ENCODE measurements around the gene HOXA2.

Gene HOXA2

DNA sequence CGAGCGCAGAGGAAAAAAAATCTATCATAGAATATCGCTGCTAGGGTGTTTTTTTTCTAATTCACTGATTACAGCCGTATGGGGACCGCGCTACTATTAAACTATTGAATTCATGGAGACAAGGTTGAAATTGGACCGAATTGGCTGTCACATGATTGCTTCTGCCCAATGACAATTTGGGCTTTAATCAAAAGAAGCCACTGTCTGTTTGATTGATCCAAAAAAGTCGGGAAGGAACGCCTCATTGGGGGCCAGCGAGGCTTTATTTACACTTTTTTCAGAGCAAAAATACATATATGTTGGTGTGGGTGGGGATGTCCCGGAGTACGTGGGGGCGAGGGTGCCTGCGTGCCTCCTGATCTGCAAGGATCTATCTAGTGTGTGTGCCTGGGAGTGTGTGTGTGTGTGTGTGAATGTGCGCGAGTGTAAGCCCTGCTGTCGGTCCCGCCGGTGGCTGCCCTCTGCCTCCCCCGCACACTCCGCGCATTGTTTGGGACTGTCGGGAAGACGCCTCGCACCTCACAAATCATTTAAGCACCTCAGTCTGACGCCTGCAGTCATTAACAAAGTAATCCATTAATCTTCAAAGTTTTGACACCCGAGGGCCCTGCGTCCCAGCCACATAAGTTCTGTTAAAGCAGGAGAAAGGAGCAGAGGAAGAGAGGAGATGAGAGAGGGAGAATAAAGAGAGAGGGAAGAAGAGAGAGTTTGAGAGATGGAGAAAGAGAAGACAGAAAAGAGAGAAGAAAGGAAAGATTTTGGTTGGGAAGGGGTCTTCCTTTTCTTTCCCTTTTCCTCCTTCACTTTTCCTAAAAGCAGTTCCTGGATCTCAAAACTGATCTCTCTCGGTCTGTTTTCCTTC lies at the start of gene HOXA2:
Gene HOXA2, minus strand, starts transcription at position 103 of the 862 bp plus-strand sequence. CDS start 183 bp downstream, outside the sequence.
- DNase-seq = no peak

DNA sequence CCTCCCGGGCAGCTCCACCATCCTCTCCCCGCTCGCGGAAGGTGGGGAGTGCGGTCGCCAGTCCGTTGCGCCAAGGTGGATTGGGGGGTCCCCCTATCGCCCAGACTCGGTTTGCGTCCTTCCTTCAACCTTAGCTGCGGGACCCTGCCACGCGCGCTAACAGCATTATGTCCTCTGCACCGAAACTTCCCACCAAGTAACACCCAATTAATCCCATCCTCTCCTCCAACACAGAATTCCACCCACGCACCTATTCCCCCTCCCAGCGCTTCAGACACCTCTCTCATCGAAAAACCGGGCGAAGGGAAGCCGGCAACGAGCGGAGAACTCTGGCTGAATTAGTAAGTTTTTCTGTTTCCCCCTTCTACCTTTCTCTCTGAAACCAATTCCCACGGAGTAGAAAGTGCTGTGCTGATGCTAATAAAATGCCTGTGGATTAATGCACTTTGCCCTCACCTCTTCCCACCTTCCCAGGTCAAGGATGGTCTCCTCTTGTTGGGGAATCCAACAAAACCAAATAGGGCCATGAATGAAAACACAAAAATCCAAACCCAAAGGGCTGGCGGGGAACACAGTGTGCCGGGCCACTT lies 49.0 kb upstream of the HOXA2 start:
- DNase-seq = peak in 1 of 2 experiments; percentile 31

DNA sequence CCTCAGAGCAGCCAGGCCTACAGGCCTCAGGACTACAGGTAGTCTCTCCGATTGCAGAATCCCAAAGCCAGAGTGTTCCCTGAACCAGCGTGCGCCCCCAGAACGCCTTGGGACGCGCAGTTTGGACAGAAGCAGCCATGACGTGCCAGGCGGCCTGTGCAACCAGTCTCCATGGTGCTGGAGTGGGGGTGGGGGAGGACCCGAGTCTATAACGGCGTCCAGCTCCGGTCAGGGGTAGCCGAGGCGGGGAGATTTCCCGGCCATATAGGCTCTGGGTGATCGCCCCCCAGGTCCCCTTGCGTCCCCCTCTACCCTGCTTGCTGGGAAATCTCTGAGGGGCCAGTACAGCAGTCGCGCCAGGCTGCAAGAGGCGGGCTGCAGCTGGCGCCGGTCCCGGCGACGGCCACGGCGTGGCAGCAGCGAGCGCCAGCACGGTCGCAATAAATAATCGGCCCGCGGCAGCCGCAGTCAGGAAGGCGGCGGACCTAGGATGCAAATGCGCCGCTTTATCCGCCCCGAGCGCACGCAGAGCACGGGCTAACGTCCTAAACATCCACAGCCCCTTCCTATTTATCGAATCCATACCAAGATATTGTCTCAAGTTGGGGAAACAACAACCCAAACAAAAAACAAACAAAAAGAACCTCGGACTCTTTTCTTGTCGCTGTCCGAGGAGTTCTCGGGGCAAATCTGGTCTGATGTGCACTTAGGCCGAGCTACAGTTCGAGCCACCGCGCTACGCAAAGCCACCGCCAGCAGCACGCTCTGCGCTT lies 48.3 kb upstream of the HOXA2 start:
- peak; percentile 73 to 81 for DNase-seq

DNA sequence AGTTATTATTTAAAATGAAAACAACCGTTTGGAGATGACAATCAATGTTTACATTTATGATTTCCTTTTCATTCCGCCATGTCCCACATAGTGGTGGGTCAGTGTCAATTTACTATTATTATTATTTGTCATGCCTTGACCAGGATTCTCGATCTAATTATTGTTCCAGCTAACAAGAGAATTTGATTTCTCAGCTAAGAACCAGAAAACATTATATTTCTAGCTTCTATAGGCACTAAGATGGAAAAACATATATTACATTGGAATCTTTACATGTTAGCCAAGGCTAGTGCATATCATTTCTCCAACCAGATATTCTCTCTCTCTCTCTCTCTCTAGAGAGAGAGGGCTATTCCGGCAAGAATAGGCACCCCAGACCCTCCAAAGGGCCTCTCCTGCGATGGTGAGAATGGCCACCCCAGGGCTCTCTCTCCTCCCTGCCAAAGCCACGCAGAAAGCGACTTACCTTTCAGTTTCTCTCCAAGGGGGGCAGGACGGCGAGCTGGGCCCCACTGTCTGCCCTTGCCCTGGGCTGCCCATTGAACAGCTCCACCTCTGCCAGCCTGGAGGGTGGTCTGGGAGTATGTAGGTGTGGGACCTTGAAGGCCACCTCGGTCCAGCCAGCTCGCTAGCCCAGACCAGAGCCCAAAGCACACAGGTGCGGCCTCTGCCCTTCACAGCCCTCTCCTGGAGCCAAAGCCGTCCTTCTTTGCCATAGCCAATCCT lies 47.5 kb upstream of the HOXA2 start:
- peak in 1 of 2 experiments; percentile 17 for DNase-seq

DNA sequence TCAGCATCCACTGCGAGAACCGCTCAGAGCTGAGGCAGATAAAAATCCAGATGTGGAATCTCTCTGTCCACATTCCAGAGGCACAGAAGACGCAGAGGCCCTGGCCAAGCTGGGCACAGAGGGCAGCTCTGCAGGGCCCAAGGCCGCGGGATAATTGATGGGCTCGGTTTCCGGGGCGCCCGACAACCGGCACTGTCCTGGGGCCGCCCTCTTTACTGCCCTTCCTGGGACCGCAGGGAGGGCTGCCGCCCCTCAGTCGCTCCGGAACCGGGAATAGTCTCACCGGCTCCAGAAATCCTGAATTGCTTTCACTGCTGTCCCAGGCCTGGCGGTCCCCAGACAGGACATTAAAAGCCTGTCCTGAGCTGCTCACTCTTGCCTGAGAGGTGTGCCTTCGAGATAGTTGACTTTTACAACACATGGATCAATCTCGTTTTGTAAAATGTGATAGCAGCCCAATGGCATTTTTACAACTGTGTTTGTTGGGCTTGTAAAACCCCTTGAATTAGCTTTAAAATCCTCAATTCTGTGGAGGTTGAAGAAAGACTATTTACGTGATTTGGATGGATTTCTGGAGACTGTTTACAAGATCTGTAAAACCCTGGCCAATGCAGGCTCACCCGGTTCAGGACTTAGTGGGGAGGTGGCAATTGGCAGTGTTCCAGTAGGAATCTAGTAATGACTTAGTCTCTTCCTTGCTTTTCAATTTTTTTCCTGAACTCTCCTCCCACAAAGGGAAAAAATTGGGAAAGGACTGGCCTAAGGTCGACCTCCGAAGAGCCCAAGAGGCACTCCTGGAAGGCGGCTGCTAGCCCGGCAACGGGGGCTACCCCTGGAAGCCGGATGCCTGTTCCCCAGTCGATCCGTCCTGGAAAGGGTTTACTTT lies 46.5 kb upstream of the HOXA2 start:
- DNase-seq = no peak

DNA sequence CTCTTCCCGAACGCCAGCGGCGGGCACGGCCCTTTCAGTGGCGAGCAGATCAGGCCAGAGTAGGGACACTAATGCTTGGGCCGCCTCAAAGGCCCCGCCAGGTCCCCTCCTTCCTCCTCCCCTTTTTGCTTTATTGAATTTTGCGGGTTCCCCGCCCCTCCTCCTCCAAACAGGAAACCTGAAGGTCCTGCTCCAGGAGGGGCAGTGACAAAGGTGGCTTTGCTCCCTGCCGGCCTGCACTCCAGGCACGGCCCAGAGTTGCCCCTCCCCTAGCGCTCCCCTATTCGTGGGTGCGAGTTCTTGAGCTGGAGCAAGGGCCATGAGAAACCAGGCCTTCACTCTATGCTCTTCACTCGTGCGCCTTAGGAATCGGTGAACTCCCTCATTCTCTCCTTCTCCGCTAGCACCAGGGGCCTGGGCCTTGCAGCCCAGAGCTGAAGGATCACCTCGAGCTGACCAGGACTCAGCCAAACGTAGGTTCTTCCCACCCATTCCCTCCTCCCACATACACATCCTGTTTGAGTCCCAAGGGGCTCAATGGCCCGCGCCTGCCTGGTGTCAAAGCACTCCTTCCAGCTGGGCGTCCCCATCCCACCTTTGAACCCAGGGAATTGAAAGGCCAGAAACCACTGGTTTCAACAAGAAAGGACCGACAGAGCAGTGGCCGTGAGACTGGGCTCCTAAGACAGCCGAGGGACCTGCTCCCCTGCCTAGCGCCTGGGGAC lies 45.7 kb upstream of the HOXA2 start:
- no peak for DNase-seq

DNA sequence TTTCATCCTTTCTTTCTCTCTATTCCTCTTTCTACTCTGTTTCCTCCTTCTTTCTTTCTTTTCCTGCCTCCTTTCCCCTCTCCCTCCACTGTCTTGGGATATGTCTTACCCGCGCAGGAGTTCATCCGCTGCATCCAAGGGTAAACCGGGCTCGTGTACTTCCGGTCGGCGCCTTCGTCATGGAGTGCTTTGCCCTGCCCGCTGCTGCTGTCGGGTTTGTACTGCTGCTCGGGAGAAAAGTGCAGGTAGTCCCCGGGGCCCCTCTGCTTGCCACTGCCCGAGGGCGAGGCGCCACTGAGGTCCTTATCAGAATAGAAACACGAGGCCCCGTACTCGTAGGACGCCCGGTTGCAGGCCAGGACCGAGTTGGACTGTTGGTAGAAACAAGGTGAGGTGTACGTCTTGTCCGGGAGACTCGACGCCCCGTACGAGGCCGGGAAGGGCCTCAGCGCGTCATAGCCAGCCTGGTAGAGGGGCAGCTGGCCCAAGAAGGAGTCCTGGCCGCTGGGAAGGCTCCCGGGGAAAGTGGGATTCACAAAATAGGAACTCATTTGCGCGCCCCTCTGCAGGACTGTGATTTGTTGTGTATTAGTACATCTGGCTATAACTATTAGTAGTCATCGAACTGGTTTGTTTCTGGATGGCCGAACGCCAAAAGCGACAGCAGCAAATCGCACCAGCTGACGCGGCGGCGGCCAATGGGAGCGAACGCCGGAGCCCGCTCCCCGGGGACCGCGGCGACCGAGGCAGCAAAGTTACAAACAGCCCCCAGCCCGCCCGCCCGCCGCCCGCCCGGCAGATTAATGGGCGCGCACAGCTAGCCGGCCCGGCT lies 44.9 kb upstream of the HOXA2 start, which contains the start of gene HOXA6:
Gene HOXA6, minus strand, starts transcription at position 576 of the 832 bp plus-strand sequence. Its CDS starts 25 bp downstream, at position 551.
- DNase-seq = no peak

DNA sequence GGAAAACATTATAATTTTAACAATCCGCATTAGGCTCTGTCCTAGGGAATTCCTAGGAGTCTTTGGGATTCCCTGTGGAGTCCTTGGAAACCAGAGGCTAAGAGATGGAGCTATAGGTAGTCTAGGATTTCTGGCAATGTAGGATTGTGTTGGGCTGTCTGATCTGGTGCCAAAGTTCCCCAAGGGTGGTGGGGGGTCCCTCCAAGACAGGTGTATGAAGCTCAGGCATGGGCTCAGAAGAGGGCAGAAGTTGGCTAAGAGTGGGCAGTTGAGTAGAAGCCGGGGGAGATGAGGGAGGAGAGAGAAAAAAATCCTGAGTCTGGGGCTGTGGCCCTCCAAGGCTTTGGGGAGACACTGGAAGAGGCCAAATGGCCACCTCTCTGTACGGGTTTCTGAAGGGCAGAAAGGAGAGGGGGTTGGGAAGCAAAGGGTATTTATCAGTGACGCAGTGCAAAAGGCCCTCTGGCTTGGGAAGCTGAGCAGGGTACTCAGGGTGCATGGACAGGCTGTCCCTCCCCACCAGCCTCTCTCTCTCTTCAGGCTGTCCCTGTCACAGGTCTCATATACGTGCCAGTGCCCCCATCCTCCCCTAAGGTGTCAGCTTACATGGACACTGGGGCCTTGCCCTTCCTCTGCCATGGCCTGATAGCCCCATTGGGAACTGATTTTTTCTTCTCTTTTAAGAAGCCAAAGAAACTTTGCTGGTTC lies 44.2 kb upstream of the HOXA2 start:
- no peak for DNase-seq

DNA sequence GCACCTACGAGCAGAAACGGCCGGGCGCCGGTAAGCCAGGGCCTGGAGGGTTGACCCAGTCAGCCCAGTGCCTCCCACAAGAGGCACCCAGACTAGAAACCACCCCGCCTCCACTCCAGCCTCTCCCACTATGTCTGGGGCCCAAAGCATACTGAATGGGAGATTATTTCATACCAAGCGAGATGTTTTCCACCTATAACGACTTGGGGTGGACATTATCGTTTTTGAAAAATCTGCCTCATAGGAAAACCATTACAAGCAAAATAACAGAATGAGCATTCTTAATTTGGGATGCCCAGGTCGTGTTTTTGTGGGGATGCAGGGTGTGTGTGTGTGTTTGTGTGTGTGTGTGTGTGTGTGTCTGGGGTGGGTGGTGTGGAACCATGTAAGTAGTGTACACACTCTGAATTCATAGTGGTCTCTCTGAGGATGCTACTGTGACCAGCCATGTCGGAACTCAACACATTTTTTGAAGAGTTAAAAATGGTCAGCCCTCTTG lies 43.5 kb upstream of the HOXA2 start:
- no peak for DNase-seq

DNA sequence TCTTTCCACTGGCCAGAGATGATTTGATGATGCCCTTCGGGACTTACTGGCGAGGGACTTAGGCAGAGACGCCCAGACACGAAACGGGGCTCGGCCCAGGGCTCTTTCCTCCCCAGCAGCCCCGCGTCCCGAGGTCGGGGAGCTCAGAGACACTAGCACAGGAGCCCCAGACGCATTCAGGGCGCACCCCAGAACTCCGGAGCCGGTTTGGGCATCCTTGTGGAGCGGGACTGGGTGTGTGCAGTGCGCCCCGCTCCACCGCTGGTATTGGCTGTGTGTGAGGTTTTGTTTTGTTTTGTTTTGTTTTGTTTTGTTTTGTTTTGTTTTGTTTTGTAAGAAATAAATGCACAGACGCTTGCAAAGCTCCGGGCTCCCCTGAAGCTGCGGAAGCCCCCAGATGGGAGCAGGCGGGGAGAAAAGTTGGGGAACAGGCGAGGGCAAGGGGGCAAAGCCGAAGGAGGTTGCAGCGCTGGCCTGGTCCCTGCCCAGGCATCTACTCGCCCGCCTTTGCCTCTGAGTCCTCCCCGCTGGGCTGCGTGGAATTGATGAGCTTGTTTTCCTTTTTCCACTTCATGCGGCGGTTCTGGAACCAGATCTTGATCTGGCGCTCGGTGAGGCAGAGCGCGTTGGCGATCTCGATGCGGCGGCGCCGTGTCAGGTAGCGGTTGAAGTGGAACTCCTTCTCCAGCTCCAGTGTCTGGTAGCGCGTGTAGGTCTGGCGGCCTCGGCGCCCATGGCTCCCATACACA lies 42.9 kb upstream of the HOXA2 start:
- DNase-seq = no peak

DNA sequence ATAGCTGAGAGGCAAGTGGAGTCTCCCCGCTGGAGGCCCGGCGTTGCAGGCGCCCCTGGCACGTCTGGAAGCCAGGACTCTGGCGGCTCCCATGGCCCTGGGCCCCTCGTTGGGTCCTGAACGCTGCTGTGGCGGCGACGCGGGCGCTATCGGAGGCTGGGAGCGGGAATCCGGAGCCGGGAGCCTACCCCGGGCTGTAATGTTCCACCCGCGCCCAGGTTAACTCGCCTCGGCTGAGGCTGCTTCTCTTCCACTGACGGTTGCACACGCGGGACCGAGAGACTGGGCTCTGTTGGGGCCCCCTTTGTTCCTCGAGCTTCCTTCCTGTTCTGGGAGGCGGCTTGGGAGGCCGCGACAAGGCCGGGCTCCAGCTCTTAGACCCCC lies 42.3 kb upstream of the HOXA2 start:
- DNase-seq = no peak

DNA sequence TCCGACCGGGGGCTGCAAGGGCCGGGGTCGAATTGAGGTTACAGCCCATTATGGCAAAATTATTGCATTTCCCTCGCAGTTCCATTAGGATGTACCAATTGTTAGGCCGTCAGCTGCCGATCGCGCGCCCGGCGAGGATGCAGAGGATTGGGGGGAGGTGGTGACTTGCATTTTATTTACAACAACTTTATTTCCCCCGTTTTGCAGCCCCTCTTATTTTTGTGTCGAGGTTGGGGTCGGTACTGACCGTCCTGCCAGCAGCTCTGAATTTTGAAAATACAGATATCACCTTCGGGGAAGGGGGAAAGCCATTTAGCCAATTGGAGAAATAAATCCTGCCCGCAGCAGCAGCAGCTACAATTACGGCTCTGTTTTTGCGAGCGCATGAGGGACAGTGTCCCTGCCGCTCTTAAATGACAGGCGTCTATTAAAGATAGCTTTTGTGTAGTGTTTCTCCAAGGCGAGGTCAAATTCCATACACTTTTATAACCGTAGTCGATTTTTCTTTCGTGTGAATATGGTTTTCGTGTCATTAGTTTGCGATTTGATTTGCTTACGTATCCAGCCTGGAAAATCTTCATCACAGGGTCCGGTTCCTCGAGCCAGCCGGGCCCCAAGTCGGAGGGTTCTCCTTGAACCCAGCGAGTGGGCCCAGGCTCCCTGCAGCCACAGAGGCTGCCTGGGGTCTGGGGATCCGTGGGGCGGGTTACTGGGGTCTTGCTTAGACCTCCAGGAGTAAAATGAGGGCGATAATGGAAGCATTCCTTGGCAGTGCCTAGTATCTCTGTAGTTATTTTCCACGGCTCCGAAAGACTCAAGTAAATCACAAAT lies 41.7 kb upstream of the HOXA2 start:
- no peak for DNase-seq

DNA sequence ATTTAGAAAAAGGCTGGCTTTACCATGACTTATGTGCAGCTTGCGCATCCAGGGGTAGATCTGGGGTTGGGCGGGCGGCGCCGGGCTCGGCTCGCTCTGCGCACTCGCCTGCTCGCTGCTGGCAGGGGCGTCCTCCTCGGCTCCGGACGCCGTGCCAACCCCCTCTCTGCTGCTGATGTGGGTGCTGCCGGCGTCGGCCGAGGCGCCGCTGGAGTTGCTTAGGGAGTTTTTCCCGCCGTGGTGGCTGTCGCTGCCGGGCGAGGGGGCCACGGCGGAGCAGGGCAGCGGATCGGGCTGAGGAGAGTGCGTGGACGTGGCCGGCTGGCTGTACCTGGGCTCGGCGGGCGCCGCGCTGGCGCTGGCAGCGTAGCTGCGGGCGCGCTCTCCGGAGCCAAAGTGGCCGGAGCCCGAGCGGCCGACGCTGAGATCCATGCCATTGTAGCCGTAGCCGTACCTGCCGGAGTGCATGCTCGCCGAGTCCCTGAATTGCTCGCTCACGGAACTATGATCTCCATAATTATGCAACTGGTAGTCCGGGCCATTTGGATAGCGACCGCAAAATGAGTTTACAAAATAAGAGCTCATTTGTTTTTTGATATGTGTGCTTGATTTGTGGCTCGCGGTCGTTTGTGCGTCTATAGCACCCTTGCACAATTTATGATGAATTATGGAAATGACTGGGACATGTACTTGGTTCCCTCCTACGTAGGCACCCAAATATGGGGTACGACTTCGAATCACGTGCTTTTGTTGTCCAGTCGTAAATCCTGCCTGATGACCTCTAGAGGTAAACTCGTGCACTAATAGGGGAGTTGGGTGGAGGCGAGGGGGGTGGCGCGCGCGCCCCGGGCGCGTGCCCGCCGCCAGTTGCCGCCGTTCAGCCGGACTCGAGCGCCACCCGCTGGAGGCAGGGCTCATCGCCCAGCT lies 40.8 kb upstream of the HOXA2 start, which contains the start of gene HOXA5:
Gene HOXA5, minus strand, starts transcription at position 659 of the 927 bp plus-strand sequence. Its CDS starts 74 bp downstream, at position 585.
- DNase-seq = no peak

DNA sequence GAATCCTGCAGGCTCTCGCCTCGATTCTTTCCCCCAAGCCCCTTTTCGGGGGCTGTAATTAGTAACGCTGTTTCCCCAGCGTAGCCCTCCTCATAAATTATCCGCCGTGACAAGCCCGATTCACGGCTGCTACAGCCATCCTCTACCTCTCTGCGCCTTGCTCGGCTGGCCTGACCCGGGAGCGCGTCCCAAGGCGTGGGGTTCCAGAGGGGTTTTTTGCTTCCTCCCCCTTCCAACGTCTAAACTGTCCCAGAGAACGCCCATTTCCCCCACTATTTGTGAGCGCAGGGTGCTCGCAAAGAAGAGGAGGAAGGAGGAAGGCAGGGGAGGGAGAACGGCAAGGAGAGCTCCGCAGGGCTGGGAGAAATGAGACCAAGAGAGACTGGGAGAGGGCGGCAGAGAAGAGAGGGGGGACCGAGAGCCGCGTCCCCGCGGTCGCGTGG lies 40.1 kb upstream of the HOXA2 start:
- no peak for DNase-seq

DNA sequence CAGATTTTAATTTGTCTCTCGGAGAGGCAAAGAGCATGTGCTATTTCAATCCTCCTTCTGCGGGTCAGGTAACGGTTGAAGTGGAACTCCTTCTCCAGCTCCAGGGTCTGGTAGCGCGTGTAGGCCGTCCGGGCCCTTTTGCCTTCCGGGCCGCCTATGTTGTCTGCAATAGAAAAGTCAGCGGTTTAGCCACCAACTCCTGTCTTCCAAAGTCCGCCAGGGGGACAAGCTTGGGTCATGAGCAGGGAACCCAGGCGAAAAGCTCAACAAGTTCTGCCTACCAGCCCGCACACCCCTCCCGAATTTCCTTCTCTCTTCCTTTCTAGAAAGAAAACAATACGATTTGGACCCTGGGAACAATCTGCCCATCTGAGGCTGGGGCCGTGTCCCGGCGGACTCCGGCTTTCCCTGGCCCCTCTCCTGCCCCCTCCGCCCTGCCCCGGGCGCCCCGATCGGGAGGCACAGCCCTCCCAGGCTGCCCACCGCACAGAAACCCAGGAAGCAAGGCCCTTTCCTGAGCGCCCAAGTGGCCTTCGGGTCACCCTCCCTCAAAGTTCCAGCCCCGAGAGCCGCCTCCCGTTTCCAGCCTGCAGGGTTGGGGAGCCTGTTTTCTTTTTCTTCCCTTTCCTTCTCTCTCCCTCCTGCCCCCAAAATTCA lies 39.6 kb upstream of the HOXA2 start:
- DNase-seq = no peak
